Esophagus squamous epithelium (tissue), 5 donors: ENCODE measurements around the gene METTL23. TPM values are rescaled to one million over a fixed set of nuclear protein-coding genes. Genes with fewer than 3 reads are reported as not detected.

Experiments
- DNase-seq: peaks from one replicate; lab custom pipeline; 2025; lab: John Stamatoyannopoulos, UW
- H3K27ac ChIP-seq, 4 donors: fragments of 200-600 bp; sonication (generic); one replicate each; pipeline ENCODE4 v1.5.1; 2016 to 2019; ENCODE audit warnings: mild to moderate bottlenecking in 1 of 4
- H3K27me3 ChIP-seq, 4 donors: fragments of 200-600 bp; sonication (generic); 1 replicate in 3 of 4; 2 replicates in 1 of 4; pipeline versions ENCODE4 v1.5.1 to v1.6.0; 2017 to 2021; ENCODE audit warnings: antibody characterized with exemption in 1 of 4
- H3K36me3 ChIP-seq, 3 donors: fragments of 200-600 bp; sonication (generic); one replicate each; pipeline ENCODE4 v1.5.1; 2016 to 2019
- H3K4me1 ChIP-seq, 3 donors: fragments of 200-600 bp; sonication (generic); one replicate each; pipeline ENCODE4 v1.5.1; 2017 to 2019
- H3K4me3 ChIP-seq, 4 donors: fragments of 200-600 bp; sonication (generic); 1 replicate in 3 of 4; 2 replicates in 1 of 4; pipeline ENCODE4 v1.5.1; 2016 to 2019; ENCODE audit warnings: mild to moderate bottlenecking in 2 of 4, moderate library complexity in 1 of 4
- H3K9me3 ChIP-seq, 3 donors: fragments of 200-600 bp; sonication (generic); one replicate each; pipeline ENCODE4 v1.5.1; 2016 to 2019
- POLR2A ChIP-seq, 4 donors: fragments of 450-650 bp; IDR thresholded peaks; one replicate each; pipeline ENCODE4 v1.6.1; 2017; ENCODE audit warnings: antibody characterized with exemption in 4 of 4, mild to moderate bottlenecking in 4 of 4, moderate library complexity in 3 of 4
- WGBS, 2 donors: methylation state at CpG; one replicate each; pipeline ENCODE4 v1.1.5; 2018; 5-methylcytosine and 5-hydroxymethylcytosine counted together
- intact Hi-C: fragments of 100-400 bp; cut with DNase I; formaldehyde crosslinking; loops from one replicate; pipeline ENCODE4 v1.15.0; 2022
- total RNA-seq, 4 donors: library from RNA; depleted of rRNA; stranded (reverse); fragments of >200 nt; gene quantifications; one replicate each; pipeline ENCODE4 v1.1.0, GENCODE V29; 2016
- TF ChIP-seq, protein P1 (sequence below), 6 experiments: fragments of 450-650 bp in 4 of 6; fragments of 200-600 bp in 2 of 6; sonication (generic) in 2 of 6; IDR thresholded peaks; one replicate each; pipeline ENCODE4 v1.5.1; 2016 to 2019; ENCODE audit warnings: antibody characterized with exemption in 6 of 6, mild to moderate bottlenecking in 4 of 6, moderate library complexity in 4 of 6
- donor health status: DM: yes; HTN: yes; CAD: no.

The METTL23 gene
- total RNA-seq, 4 donors from 2014 or later: 14.6 to 33.0 (median 24.7) TPM

- DNase-seq: no peak
- intact Hi-C loops: loop anchor here (10.0 kb wide), 1 partner anchor 157 kb away; no protein-coding TSS in a partner anchor
- H3K27ac ChIP-seq: peak overlapping the region; percentile 30 to 73 (median 62)
- peaks cover 14 to 57% (median 23%) of the 10 kb centered on the region in 3 donors for H3K4me1 ChIP-seq
- no peaks in the 10 kb centered on the region for H3K9me3 ChIP-seq
- H3K36me3 ChIP-seq: peaks cover 0 to 43% (median 0%) of the 10 kb centered on the region in 3 donors
- TF ChIP-seq, protein P1, sequence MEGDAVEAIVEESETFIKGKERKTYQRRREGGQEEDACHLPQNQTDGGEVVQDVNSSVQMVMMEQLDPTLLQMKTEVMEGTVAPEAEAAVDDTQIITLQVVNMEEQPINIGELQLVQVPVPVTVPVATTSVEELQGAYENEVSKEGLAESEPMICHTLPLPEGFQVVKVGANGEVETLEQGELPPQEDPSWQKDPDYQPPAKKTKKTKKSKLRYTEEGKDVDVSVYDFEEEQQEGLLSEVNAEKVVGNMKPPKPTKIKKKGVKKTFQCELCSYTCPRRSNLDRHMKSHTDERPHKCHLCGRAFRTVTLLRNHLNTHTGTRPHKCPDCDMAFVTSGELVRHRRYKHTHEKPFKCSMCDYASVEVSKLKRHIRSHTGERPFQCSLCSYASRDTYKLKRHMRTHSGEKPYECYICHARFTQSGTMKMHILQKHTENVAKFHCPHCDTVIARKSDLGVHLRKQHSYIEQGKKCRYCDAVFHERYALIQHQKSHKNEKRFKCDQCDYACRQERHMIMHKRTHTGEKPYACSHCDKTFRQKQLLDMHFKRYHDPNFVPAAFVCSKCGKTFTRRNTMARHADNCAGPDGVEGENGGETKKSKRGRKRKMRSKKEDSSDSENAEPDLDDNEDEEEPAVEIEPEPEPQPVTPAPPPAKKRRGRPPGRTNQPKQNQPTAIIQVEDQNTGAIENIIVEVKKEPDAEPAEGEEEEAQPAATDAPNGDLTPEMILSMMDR (IDR thresholded peaks at IDR 0.05): peak; percentile 48 to 91 (median 77)
- TF ChIP-seq POLR2A (IDR thresholded peaks at IDR 0.05): no peak
- 39% methylated on average over 6 to 9 of the region's 16 CpGs for whole genome bisulfite sequencing, 2 donors
- no peaks in the 10 kb centered on the region for H3K27me3 ChIP-seq
- no peak overlapping the region for H3K4me3 ChIP-seq
Observed at GRCh38 chr17:76681222-76682137, 45.2 kb upstream of the METTL23 start.

DNA sequence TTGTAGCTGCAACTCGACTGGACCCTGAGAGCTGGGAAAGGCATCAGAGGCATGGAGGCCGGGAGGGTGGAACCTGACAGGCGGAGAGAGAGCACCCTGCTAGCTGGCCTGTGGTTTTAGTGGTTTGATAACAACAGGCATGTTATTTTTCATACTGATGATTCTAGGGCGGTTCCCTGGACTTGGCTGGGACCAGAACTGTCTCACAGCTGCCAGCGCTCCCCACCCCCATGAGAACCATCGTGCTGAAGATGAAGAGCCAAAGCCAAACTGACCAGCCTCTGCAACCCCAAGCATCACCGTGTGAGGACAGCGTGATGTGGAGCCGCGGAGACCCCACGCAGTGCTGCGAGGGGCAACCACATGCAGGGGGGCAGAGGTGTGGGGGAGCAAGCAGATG, 44.3 kb upstream of the METTL23 start:
- Histone ChIP-seq H3K9me3 (no peaks in the 10 kb centered on the region), H3K4me1 (peaks cover 14 to 65% (median 30%) of the 10 kb centered on the region in 3 donors), H3K4me3 (no peak overlapping the region), H3K27me3 (no peaks in the 10 kb centered on the region), H3K36me3 (peaks cover 0 to 43% (median 0%) of the 10 kb centered on the region in 3 donors), H3K27ac (peak overlapping the region; percentile 30 to 73 (median 62))
- no peak for TF ChIP-seq POLR2A (IDR thresholded peaks at IDR 0.05)
- DNase-seq: no peak
- WGBS, 2 donors: 58 to 79% methylated on average over 6 to 8 of the region's 12 CpGs
- intact Hi-C loops: loop anchor here (10.0 kb wide), 1 partner anchor 157 kb away; no protein-coding TSS in a partner anchor

GRCh38 chr17:76683011-76683755, 43.5 kb upstream of the METTL23 start:
- Histone ChIP-seq H3K36me3 (peaks cover 0 to 43% (median 0%) of the 10 kb centered on the region in 3 donors), H3K9me3 (no peaks in the 10 kb centered on the region), H3K4me3 (no peak overlapping the region), H3K27ac (peak overlapping the region in 3 of 4 donors; percentile 36 to 69 (median 56)), H3K27me3 (no peaks in the 10 kb centered on the region), H3K4me1 (peaks cover 18 to 74% (median 39%) of the 10 kb centered on the region in 3 donors)
- intact Hi-C loops: loop anchor here (10.0 kb wide), 1 partner anchor 158 kb away; no protein-coding TSS in a partner anchor
- no peak for TF ChIP-seq POLR2A (IDR thresholded peaks at IDR 0.05)
- TF ChIP-seq, protein P1 (IDR thresholded peaks at IDR 0.05): no peak
- 79 to 80% methylated on average over 6 to 8 of the region's 18 CpGs for WGBS, 2 donors
- DNase-seq: no peak

- no peaks in the 10 kb centered on the region for H3K9me3 ChIP-seq
- DNase-seq: no peak
- H3K27ac ChIP-seq: peak overlapping the region in 3 of 4 donors; percentile 55 to 88 (median 82)
- intact Hi-C loops: loop anchor here (10.0 kb wide), 1 partner anchor 159 kb away; no protein-coding TSS in a partner anchor
- no peak overlapping the region for H3K4me3 ChIP-seq
- WGBS, 2 donors: 81 to 87% methylated on average over 6 to 12 of the region's 25 CpGs
- H3K4me1 ChIP-seq: peaks cover 26 to 83% (median 40%) of the 10 kb centered on the region in 3 donors
- H3K27me3 ChIP-seq: no peaks in the 10 kb centered on the region
- peaks cover 0 to 38% (median 0%) of the 10 kb centered on the region in 3 donors for H3K36me3 ChIP-seq
- TF ChIP-seq POLR2A (IDR thresholded peaks at IDR 0.05): no peak
- TF ChIP-seq, protein P1 (IDR thresholded peaks at IDR 0.05): no peak
Observed at GRCh38 chr17:76683921-76684745, 42.5 kb upstream of the METTL23 start.
